Measurements from ENCODE around the gene ZNF710.
A peak's percentile ranks its signal among the peaks of the same experiment; 100 is the strongest.
"Not testable (repeated sequence)": the region's sequence is repeated elsewhere in the genome, so short reads cannot be mapped to it uniquely, and the experiment has no call there.

The ZNF710 gene

GRCh38 chr15:90062462-90062932, 61.4 kb downstream of the ZNF710 start:
- peak; percentile 72 for DNase-seq

GRCh38 chr15:90062973-90063769, 62.0 kb downstream of the ZNF710 start:
- peak; percentile 68 for DNase-seq

DNA sequence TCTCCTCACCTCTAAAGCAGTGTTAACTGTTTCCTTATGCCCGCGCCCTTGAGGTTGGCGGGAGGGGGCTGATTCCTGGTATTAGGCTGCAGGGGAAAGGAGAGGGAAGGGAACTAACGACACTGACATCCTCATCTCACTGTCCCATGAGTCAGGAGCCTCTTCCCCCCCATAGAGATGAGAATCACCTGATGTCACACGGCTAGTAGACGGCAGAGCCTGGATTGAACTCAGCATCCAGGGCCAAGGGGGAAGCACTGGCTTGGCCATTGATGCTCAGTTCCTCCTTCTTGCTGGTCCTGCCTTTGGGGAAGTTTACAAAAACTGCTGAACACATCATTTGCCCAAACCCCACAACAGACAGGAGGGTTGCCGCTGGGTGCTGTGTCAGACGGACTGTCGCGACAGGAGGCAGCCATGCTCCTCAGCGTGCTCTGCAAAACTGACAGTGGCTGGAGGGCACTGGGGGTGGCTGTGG, 62.7 kb downstream of the ZNF710 start:
- no peak for DNase-seq

GRCh38 chr15:90064911-90065681, 64.0 kb downstream of the ZNF710 start:
- no peak for DNase-seq

DNA sequence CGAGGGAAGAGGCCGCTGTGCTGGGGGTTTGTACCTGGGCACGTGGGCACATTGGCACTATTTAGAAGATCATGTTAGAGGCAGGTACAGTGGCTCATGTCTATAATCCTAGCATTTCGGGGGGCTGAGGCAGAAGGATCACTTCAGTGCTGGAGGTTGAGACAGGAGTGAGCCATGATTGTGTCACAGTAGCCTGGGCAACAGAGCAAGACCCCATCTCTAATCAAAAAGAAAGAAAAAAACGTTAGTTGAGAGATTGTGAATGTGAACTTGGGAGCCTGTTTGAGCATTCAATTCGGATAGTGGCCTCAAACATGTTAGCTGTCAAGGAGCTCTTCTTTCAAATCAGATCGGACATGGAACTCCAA, 64.5 kb downstream of the ZNF710 start:
- DNase-seq, result no peak

DNA sequence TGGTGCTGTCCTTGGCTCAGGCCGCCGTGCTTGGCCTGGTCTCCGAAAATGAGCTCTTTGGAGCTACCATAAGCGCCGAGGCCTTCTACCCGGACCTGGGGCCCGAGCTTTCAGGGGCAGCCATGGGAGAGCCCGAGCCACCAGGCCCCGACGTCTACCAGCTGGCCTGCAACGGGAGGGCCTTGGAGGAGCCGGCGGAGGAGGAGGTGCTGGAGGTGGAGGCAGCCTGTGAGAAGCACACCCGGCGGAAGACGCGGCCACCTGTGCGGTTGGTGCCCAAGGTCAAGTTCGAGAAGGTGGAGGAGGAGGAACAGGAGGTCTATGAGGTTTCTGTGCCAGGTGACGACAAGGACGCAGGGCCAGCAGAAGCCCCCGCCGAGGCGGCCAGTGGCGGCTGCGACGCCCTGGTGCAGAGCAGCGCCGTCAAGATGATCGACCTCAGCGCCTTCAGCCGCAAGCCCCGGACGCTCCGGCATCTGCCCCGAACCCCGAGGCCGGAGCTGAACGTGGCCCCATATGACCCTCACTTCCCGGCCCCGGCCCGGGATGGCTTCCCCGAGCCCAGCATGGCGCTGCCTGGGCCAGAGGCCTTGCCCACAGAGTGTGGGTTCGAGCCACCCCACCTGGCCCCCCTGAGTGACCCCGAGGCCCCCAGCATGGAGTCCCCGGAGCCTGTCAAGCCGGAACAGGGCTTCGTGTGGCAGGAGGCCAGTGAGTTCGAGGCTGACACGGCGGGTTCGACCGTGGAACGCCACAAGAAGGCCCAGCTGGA, 66.2 kb downstream of the ZNF710 start:
- no peak for DNase-seq

DNA sequence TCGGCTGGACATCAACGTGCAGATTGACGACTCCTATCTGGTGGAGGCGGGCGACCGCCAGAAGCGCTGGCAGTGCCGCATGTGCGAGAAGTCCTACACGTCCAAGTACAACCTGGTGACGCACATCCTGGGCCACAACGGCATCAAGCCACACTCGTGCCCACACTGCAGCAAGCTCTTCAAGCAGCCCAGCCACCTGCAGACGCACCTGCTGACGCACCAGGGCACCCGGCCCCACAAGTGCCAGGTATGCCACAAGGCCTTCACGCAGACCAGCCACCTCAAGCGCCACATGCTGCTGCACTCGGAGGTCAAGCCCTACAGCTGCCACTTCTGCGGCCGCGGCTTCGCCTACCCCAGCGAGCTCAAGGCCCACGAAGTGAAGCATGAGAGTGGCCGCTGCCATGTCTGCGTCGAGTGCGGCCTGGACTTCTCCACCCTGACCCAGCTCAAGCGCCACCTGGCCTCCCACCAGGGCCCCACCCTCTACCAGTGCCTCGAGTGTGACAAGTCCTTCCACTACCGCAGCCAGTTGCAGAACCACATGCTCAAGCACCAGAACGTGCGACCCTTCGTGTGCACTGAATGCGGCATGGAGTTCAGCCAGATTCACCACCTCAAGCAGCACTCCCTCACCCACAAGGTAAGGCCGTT, 67.0 kb downstream of the ZNF710 start:
- DNase-seq, result no peak

DNA sequence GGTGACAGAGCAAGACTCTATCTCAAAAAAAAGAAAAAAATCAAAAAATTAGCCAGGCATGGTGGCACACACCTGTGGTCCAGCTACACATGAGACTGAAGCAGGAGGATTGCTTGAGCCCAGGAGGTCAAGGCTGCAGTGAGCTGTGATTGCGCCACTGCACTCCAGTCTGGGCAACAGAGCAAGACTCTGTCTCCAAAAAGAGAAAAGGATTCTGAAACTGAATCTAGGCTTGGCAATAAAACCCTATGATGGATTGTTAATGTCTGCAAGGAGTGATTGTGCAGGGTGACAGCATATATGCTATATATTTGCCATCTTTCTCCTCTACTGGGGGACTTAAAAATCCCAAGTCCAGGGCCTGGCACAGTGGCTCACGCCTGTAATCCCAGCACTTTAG, 69.5 kb downstream of the ZNF710 start:
- DNase-seq, result not testable (repeated sequence)

GRCh38 chr15:90071220-90071807, 70.2 kb downstream of the ZNF710 start:
- DNase-seq, result peak; percentile 26

DNA sequence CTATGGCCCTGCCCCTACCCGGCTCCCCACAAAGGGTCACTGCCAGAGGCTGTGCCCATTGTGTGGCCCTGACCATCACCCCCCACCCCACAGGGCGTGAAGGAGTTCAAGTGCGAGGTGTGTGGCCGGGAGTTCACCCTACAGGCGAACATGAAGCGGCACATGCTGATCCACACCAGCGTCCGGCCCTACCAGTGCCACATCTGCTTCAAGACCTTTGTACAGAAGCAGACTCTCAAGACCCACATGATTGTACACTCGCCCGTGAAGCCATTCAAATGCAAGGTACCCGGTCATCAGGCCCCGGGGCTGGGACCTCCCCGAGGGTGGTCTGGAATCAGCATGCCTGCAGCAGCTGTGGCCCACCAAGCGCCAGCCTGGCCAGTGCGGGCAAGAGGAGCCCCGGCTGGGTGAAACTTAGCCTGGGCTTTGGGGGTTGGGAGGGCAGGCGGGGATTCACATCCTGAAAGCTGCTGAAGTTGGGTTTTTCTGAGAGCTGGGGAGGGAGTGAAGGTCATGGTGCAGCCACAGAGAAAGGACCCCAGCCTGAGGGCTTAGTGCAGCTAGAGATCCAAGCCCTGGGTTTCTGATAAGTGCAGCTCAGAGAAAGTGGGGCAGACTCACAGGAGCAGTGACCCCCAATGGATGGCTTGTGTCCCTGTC, 72.0 kb downstream of the ZNF710 start:
- DNase-seq, result no peak

DNA sequence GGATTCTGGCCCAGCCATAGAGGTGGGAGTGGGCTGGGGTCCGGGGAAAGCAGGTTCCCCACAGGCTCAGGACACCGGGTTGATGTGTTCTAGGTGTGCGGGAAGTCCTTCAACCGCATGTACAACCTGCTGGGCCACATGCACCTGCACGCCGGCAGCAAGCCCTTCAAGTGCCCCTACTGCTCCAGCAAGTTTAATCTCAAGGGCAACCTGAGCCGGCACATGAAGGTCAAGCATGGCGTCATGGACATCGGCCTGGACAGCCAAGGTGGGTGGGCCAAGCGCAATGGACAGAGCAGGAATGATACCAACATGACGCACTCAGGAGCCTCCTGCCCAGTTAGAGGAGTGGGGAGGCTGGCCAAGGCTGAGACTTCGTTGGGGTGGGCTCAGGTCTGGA, 72.9 kb downstream of the ZNF710 start:
- DNase-seq, result no peak

DNA sequence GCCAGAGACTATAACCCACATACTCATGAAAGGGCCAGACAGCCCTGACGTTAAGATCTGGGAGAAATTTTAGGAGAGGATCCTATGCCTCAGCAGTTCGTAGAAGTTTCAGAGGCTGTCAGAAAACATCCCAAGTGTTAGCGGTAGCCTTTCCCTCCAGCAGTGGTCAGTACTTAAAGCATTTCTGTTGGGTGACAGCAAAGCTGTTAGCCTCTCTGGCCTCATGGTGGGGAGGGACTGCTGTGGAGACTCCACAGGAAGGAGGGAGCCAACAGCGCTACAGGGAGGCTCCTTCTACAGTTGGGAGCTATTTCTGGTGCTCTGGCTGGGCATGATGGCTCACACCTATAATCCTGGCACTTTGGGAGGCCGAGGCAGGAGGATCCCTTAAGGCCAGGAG, 73.8 kb downstream of the ZNF710 start:
- DNase-seq, result no peak

GRCh38 chr15:90075420-90076289, 74.5 kb downstream of the ZNF710 start:
- no peak for DNase-seq

GRCh38 chr15:90076716-90077115, 75.6 kb downstream of the ZNF710 start:
- no peak for DNase-seq

- DNase-seq, result no peak
These were observed 77.8 kb downstream of the ZNF710 start for GRCh38 chr15:90078965-90079364.

DNA sequence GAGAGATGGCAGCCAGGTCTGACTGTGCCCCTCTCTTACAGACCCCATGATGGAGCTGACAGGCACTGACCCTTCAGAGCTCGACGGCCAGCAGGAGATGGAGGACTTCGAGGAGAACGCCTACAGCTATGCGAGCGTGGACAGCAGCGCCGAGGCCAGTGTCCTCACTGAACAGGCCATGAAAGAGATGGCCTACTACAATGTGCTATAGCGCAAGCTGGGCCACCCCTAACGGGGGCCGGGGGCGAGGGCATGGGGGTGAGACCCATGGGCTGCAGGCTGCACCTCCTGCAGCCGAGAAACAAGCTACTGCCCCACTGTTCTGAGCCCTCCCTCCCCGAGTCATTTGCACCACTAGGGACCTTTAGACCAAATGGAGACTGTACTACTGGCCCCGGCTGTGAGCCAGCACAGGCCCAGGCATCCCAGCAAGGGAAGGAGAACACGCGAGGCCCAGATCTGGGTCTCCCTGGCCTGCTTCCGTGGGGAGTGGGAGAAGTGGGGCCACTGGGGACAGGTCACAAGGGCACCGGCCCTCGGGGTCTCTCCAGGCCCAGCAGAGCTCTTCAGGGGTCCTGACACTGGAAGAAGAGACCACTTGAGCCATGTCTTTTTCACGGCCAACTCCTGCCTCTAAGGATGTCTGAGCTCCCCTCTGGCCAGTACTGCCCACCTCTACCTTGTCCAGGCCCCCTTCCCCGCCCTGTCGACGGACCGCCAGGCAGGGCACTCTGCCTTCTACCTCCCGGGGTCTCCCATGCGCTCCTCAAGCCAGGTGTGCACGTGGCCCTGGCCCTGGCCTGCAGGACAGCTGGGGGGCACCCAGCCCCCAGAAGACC, 78.7 kb downstream of the ZNF710 start:
- no peak for DNase-seq

DNA sequence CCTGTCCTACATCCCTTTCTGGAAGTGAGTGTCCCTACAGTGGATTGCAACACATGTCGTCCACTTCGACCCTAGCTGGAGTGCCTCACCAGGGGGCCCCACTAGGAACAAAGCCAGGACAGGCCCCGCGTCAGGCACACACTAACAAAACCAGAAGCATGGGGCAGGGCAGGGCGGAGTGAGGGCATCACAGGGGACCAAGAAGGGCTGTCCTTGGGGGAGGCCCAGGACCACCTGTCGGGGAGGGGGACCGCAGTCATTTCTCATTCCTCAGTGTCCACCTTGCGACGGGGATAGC, 79.3 kb downstream of the ZNF710 start:
- DNase-seq, result no peak

- DNase-seq, result no peak
These were observed 79.8 kb downstream of the ZNF710 start for GRCh38 chr15:90080818-90081393.

- DNase-seq, result no peak
These were observed 81.1 kb downstream of the ZNF710 start for GRCh38 chr15:90082140-90082715.
